ENCODE results near the gene CAMK1D.

Gene CAMK1D

DNA sequence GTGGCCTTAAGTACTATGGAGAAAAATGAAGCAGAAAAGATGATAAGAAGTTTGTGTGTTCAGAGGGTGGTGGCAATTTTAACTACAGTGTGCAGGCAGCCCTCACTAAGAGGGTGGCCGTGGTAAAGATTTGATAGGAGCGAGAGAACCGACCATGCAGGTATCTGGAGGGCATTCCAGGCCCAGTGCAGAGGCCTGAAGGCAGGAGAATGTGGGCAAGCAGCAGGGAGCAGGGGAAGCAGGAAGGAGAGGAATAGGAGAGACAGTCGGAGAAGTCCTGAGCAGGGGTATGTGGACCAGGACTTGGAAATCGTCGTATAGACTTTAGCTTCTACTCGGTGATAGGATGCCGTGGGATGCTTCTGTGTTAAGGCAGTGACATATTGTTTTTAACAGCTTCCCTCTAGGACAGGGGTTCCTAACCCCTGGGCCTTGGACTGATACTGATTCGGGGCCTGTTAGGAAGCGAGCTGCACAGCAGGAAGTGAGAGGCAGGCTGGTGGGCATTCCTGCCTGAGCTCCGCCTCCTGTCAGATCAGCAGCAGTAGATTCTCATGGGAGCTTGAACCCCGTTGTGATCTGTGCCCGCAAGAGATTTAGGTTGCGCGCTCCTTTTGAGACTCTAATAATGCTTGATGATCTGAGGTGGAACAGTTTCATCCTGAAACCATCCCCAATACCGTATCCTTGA lies 425.0 kb downstream of the CAMK1D start:
- no peak for DNase-seq

DNA sequence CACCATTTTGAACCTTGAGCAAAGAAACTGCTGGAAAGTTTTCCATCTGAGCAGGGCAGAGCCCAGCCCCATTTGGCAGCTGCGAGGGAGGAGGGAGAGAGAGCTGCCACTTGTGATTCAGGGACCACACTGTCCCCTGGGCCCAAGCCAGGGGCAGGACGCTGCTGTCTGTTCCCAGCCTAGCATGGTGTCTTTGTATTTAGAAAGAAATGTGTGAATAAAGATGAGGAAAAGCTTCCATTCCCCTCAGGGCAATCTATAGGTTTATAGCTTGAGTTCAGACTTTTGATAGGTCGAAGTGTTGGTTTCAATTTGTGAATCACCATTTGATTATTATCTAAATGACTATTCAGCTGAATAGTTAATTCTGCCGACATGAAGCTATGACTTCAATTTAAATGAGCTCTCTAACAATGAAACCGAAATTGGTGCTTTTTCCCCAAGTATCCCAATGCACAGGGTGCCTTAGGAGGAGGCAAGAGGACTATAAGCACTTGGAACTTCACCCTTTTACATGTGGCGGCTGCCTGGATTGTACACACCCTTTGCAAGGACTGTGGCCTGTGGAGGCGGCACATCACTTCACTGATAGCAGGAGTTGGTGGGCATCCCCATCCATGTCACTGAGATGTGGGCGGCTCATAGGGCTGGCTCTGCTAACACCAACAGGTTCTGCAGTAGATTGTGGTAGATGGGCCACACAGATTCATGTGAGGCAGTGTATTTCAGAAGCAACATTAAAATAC lies 428.7 kb downstream of the CAMK1D start:
- DNase-seq: no peak

DNA sequence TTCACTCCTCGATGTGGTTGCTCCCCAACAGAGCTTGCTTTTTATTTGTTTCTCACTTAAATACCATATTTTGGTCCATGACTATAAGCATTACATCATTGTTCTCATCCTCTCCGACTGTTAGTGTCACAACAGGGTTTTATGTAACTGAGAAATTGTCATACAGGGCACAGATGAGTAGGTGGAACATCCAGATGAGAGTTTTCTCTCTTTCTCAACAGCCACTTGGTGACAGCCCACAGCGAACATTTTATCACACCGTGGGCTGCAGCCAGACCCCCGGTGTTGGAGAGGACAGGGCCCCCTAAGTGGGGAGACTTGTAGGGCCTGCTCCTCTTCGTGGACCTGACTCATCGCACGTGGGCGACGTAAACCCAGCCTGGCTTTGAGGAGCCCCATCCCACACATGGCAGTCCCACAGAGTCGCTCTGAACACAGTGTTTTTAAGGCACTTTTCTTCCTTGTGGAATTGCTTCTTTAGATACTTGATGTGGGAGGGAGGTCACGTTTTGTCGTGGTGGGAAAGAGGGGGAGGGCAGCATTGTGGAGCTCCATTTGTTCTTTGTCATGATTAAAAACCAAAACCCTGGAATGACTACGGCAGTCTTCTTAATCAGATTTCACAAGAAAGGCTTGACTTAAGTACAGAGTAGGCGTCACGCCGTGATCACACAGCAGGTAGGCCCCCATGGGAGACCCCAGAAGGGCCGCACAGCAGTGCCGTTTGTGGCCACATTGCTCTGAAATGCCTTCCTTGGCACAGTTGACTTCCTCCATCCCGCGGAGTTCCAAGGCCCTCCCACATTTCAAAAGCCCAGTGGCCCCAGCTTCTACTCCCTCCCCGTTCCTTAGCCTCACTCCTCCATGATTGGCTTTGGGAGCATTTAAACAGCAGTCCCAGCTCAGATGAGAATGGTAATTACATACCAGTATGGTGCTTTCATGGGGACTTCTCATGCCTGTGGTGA lies 431.6 kb downstream of the CAMK1D start:
- DNase-seq: no peak

DNA sequence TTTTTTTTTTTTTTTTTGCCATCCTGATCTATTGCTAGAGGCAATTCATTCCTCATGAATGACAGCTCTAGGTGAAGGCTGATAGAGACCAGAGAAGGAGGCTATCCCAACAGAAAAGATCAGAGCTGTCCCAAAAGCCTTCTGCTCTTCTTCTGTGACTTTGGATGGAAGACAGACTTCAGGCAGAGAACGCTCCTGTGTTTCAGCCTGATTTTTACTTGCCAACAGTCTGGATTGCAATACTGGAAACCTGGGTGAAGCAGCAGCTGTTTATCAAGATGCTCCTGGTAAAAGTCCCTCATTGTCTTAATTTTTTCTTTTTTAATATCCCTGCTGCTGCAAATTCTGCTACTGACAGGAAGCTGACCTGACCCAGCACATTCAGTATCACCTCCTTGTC lies 432.6 kb downstream of the CAMK1D start:
- DNase-seq: no peak

DNA sequence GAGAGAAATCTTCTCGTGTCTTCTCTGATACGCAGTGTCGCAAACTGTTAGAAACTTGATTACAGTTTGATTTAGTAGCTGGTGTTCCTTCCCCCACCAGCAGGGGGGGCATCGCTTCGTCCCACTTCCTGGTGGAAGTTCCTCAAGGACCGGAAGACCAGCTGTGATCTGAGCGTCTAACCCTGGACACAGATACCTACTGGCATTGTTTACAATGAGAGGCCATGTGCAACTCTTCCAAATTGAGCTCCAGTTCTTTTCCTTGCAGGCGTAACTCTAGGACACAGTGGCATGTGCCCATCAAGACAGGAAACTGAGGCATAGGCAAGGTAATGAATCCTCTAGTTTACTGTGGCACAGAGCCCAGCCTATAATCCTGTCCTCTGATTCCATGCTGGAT lies 433.2 kb downstream of the CAMK1D start:
- DNase-seq: no peak

DNA sequence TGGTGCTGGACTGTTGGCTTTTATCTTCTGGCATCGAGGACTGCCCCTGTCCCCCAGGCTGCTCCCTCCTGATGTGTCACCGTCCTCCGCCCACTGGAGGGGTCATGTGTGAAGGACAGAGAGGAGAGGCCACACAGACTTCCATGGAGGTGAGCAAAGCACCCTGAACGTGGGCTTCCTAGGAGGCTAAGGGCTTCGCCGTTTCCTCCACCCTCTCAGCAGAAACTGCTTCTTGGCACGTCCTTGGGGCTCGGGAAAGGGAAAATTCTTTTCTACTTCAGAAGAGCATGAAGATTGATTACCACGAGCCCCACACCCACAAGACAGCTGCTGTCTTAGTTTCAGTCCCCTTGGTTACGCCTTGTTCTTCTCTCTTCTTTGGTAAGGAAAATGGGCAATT lies 433.9 kb downstream of the CAMK1D start:
- no peak for DNase-seq

DNA sequence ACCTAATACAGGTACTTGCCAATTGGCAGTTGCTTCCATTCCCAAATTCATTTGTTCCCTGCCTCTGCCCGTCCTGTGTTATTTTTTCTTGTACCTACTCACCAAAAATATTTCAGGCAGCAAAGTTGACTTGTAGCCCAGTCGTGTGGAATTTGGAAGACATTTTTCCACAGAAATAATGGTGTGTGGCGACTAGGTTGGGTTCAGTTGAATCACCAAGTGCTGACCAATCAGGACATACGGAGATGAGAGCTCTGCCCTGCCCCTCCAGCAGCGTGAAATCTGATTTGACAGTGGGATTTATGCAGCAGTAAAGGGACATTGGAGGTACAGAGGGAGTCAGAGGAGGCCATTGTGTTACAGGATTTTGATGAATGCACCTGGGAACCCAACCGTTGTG lies 435.3 kb downstream of the CAMK1D start:
- no peak for DNase-seq

DNA sequence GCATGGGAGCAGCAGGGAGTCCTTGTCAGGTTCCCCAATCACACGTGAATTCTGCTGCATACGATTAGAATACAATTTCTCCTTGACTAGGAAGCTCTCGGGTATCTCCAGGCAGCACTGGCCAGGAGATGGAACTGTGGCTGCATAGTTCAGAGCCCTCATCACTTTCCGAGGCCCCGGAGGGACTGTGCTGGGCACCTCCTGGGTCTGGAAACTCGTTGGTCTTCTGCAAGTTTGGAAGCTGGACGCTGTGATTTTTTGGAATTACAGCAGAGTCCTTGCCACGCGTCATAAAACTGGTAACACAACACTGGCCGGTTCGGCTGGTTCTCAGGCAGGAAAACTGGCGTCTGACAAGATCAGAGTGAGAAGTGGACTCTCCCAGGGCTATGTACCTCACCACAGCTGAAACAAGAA lies 436.1 kb downstream of the CAMK1D start:
- DNase-seq: no peak

DNA sequence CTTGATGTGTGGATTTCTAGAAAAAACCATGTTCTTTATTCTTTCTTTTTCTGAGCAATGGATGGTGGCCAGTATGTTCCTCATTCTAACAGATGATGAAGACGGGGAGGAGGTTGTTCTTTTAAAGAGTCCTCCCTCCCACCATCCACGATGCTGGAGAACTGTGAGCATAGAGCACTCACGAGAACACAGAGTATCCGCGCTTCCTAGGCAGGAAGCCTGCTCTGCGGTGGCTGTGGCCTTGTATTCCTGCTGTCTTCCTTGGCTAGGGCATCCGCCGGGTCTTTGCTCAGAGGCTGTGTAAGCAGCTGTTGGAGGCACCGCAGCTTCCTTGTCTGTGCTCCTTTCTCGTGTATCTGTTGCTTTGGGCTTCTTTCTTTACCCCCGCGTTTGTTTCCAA lies 437.9 kb downstream of the CAMK1D start:
- no peak for DNase-seq

DNA sequence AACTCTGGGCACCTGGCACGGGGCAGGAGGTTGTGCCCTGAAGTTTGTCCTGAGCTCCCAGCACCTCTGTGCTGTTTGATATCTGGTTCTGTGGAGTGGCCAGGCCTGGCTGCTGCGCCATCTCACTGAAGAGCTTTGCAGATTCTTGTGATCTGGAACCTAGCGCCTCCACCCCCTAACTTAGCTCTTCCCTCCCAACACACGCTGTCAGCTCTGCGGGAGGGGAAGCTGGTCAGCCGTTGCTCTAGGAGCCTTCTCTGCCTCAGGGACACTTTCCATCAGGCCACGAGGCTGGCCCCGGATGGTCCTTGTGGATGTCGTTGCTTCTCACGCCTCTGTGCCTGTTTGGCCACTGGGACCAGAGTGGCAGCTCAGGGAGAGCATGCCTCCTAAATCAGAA lies 438.9 kb downstream of the CAMK1D start:
- no peak for DNase-seq

DNA sequence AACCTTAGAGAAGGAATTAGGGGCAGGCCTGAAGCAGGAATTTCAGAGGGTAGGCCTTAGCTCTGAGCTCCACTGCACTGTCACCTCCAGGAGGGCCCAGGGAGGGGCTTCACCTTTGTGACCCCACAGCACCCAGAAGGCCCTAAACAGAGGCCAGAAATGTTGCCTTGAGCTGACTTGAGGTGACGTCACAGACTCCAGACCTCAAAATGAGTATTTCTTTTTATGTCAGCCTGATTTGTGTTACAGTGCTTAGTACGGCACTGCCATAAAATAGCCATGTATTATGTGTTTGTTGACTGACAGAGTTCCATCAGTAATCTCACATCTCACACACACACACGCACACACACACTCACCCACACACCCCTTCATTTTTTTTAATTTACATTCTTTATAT lies 440.9 kb downstream of the CAMK1D start:
- no peak for DNase-seq

DNA sequence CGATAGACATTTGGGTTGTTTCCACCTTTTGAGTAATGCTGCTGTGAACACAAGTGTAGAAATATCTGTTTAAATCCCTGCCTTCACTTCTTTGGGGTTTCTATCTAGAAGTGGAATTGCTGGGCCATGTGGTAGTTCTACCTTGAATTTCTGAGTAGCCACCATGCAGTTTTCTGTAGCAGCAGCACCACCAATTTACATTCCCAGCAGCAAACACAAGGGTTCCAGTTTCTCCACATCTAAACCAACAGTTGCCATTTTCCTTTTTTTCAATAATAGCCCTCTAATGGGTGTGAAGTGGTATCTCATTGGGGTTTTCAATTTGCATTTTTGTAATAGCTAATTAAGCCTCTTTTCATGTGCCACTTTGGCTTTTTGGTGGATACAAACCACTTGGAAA lies 442.4 kb downstream of the CAMK1D start:
- DNase-seq: no peak

DNA sequence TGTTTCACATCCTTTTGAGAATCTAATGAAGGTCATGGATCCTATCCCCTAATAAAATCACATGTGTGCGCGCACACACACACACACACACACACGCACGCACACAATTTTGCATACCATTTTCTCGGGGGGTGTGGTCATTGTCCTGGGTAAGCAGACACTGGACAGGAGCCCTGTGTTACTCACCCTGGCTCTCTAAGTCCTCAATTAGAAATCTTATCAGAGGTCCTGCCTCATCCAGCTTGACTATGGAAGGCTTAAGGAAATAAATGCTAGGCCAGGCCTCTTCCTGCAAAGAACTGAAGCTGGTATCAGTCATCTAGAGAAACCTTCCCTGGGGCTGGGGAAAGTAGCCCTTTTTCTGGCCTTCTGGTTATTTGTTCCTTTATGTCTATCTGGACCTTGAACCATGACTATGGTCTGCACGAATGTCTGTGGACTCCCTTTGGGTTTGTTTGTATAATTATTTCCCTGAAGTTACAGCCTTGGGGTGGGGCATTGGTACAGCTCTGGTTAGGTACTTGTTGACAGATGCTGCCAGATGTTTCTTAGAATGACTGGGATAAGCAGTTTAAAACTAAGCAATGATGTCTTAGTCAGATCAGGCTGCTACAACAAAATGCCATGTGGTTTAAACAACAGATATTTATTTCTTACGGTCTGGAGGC lies 443.7 kb downstream of the CAMK1D start:
- DNase-seq: no peak

DNA sequence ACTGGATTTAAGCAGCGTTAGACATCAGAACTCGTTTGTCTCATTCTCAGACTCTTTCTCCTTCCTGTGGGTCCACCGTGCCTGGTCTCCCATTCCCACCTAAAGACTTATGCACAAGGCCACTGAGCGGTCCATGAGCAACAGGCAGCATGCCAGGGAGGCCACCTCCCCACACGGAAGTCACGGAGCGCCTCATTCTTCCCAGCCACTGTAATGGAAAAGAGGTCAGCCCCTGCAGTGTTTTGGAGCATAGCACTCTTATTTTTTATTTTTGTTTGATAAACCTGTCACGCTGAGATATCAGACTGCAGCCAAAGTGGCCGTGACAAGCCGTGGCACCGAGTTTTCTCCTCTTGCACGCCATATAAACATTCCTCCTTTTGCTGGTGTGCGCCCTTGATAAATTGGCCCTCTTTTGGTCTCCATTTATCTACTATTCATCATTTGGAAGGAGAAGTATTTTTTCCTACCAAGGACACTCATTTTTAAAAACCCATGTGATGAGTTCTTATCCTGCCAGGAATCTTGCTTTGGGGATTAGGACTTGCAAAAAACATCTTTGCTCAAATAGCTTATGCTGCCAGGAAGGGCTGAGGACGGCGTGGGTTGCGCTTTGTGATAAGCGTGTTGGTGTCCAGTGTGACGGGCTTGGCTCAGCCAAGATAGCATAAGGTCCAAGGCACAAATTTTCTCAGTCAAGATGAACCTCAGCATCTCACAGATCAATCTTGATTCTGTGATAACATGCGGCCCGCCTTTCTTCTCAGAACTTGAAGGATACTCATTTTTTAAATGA lies 446.2 kb downstream of the CAMK1D start:
- no peak for DNase-seq

DNA sequence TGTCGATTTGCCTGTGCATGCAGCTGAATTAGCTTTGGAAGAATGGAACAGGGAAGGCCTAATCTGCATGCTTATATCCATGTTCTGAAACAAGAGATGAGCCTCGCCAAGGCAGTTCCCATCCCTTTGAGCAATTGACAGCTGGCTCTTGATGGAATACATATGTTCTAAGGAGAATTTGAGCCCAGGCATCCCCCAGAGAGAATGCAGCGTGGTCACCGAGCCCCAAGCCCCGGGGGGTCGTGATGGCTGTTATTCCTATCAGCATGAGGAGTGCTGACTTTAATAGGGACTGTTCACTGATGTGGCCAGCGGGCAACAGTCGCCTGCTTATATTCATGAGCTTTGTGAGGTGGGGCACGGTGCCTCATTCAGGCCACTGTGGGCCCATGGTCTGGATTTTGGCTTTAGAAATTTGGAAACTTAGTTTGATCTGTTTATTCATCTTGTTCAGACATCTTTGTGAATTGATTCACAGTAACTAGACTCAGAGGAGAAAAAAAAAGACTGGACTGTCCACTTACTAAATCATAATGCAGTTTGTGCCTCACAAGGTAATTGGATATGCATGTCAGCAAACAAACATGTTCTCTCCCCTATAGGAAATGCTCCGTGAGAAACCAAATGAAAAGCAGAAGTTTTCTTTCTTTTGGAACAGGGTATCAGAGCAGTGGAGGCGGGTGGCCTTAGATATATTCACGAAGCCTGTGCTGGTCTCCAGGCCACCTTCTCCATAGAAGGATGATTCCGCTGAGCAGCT lies 447.2 kb downstream of the CAMK1D start:
- no peak for DNase-seq

DNA sequence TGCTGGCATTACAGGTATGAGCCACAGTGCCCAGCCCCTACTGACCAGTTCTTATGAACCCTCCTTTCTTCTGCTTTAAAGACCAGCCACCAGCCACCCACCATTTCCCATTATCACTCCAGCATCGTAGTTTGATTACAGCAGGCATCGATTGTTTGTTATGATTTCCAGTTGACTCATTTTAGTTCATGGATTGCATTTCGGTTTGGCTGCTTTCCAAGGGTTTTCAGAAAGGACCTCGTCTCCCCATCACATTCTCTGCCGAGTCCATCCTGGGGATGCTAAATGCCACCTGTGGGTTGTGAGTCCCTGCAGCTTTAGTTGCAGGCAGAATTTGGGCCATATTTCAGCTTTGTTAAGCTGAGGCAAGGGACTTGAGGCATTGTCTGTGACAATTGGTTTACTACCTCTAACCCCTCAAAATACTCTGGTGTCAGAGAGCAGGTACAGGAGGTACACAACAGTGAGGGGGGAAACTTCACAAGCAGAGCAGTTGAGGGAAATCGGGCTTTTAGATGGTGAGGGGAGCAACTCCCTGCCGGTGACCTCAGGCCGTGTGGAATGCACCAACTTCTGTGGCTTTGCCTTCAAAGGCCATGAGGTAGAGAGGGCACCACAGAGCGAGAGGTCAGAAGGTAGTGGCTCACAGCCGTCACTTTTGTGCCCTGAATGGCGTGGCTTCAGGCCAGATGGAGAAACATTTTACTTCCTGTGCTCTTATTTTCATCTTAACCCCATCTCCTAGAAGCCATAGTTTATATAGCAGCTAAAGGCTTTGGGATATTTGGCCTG lies 448.3 kb downstream of the CAMK1D start:
- DNase-seq: no peak

DNA sequence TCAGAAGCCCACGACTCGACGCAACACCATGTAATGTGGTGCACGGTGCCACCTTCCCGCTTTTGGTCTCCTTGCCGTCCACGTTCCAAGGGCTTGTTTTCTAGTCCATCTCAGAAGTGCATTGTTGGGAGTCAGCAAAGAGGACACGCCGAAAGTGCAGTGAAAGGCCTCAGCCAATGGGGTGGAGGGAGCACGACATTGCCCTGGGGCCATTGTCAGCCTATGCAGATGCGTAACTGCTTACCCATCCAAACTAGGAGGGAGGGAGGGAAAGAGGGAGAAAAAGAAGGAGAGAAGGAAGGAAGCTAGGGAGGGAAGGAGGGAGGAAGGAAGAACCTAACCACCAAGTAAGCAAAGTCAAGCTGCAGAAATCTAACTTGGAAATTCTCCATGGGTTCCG lies 449.8 kb downstream of the CAMK1D start:
- no peak for DNase-seq

DNA sequence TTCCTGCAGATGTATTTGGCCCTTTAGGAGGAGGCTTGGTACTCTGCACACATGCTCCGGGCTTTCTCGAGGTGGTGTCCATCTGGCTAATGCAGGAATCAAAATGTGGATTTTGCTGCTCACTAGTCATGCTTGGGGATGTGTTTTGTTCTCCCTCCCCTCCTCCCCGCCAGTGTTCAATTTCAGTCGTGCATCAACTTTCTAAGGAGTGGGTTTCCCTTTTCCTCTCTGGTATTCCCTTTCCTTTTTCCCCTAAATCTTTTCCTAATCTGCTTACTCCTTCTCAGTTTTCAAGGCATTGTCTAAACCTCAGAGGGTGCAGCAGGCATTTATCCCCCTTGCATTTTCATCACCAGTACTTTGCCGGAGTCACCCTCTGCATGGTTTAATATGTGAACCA lies 450.4 kb downstream of the CAMK1D start:
- DNase-seq: no peak

DNA sequence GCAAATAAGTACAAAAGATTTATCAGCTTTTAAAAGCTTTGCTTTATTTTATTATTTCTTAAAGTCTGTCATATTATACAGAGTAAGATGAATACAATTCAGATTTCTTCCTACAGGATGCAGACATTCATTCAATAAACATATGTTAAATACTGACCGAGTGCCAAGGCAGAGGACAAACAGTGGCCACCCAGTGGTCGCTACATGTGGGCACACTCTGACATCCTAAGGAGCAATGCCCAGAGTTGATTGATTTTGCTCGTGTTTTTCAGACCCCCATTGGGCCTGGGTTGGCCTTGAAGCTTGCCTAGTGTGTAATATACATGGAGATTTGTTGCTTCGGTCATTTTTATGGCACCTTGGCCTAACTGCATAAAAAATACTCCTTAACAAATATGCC lies 451.0 kb downstream of the CAMK1D start:
- no peak for DNase-seq

Data from DMS79 treated with DMSO at 0.1 percent for 48 hours (cell line).